HepG2 (cell line): ENCODE measurements around the gene RCAN2. TPM values are rescaled to one million over a fixed set of nuclear protein-coding genes. Genes with fewer than 3 reads are reported as not detected.

Experiments
- ATAC-seq: fragments of 200-7000 bp; cut with Tn5 transposase; 3 replicates; pipeline ENCODE4 v1.9.1; 2020; ENCODE audit warnings: mild to moderate bottlenecking, moderate library complexity
- BruUV-seq: library from RNA; stranded (reverse); fragments of 400-500 nt; replicated peaks from 2 replicates; lab custom pipeline; 2021; lab: Mats Ljungman, UMichigan
- CTCF ChIA-PET: fragments of 300-600 bp; formaldehyde crosslinking; extraction: SDS; loops from one replicate; lab custom pipeline; 2021; ENCODE audit warnings: low total read pairs, inconsistent platforms, low intra/inter-chr PET ratio; lab: Yijun Ruan, JAX
- POLR2A ChIA-PET: fragments of 350-600 bp; sonication (Branson Sonifier 250); formaldehyde crosslinking; loops from one replicate; lab custom pipeline; 2020; ENCODE audit warnings: antibody characterized with exemption, inconsistent platforms; lab: Yijun Ruan, JAX
- DNase-seq: peaks from one replicate; pipeline ENCODE4 v3.0.0-alpha.2; 2015; ENCODE audit warnings: low spot score
- FAIRE-seq: peaks from 3 replicates; lab custom pipeline; 2011; peaks lifted over from hg19 to GRCh38; lab: Jason Lieb, UNC
- H2AFZ ChIP-seq: one replicate; pipeline ENCODE4 v1.6.1; 2011; ENCODE audit warnings: low read length, inconsistent platforms
- H3K27ac ChIP-seq: fragments of 300-600 bp; 3 replicates; pipeline ENCODE4 v1.8.0; 2011; ENCODE audit warnings: mixed run types, mild to moderate bottlenecking, mixed read lengths, low read length, inconsistent platforms; ENCODE audit not compliant: insufficient read depth; ENCODE audit errors: extremely low read length
- H3K27me3 ChIP-seq, 2 experiments: fragments of 200-600 bp in 1 of 2; 2 replicates in 1 of 2; 3 replicates in 1 of 2; pipeline versions ENCODE4 v1.6.0 to v1.8.0; 2011; ENCODE audit warnings: low read length in 2 of 2, mild to moderate bottlenecking in 2 of 2, moderate library complexity in 2 of 2, inconsistent platforms in 1 of 2; ENCODE audit not compliant: insufficient read depth in 2 of 2, control insufficient read depth in 1 of 2
- H3K36me3 ChIP-seq, 2 experiments: fragments of 200-600 bp in 1 of 2; replicated peaks in 1 of 2; 2 replicates in 1 of 2; 3 replicates in 1 of 2; pipeline versions ENCODE4 v1.5.1 to v1.8.0; 2011; ENCODE audit warnings: low read length in 2 of 2, inconsistent platforms in 1 of 2; ENCODE audit not compliant: insufficient read depth in 2 of 2, control insufficient read depth in 1 of 2
- H3K4me1 ChIP-seq: 2 replicates; pipeline ENCODE4 v1.5.1; 2012; ENCODE audit warnings: low read length, inconsistent platforms; ENCODE audit not compliant: insufficient read depth
- H3K4me2 ChIP-seq: 2 replicates; pipeline ENCODE4 v1.6.0; 2011; ENCODE audit warnings: low read depth, low read length, inconsistent platforms
- H3K4me3 ChIP-seq, 3 experiments: fragments of 200-600 bp in 1 of 3; sonication (generic), shearing (Covaris generic) in 1 of 3; replicated peaks in 1 of 3; 2 replicates each; pipeline ENCODE4 v1.5.1; 2011 to 2016; ENCODE audit warnings: low read length in 3 of 3, inconsistent platforms in 2 of 3, low read depth in 2 of 3, mild to moderate bottlenecking in 2 of 3, control low read depth in 1 of 3, mixed read lengths in 1 of 3; ENCODE audit not compliant: insufficient read depth in 1 of 3
- H3K79me2 ChIP-seq: one replicate; pipeline ENCODE4 v1.6.1; 2011; ENCODE audit warnings: low read length, inconsistent platforms; ENCODE audit not compliant: insufficient read depth
- H3K9ac ChIP-seq: 2 replicates; pipeline ENCODE4 v1.6.0; 2011; ENCODE audit warnings: mild to moderate bottlenecking, low read depth, low read length, inconsistent platforms; ENCODE audit not compliant: insufficient read depth
- H3K9me3 ChIP-seq: 2 replicates; pipeline ENCODE4 v1.5.1; 2012; ENCODE audit warnings: mild to moderate bottlenecking, low read length
- H4K20me1 ChIP-seq: 2 replicates; pipeline ENCODE4 v1.6.0; 2011; ENCODE audit warnings: inconsistent platforms, mild to moderate bottlenecking, low read length, moderate library complexity; ENCODE audit not compliant: insufficient read depth
- CBFB ChIP-seq: sonication (generic); formaldehyde crosslinking; IDR thresholded peaks from 2 replicates; pipeline ENCODE4 v1.4.0; 2020; ENCODE audit warnings: missing genetic modification reagents
- DNMT3B ChIP-seq: conservative IDR thresholded peaks from 2 replicates; pipeline ENCODE4 v1.6.1; 2016; ENCODE audit warnings: missing biosample characterization, control low read depth
- GABPA ChIP-seq, 2 experiments: IDR thresholded peaks; 2 replicates each; pipeline ENCODE4 v1.6.1; 2011 to 2016; ENCODE audit warnings: low read depth in 2 of 2, low read length in 1 of 2, missing biosample characterization in 1 of 2, missing genetic modification characterization in 1 of 2
- HOXA3 ChIP-seq: sonication (generic); formaldehyde crosslinking; IDR thresholded peaks from 2 replicates; pipeline ENCODE4 v1.5.0; 2020; ENCODE audit warnings: missing genetic modification reagents
- IRX3 ChIP-seq: sonication (generic); formaldehyde crosslinking; IDR thresholded peaks from 2 replicates; pipeline ENCODE4 v1.8.1; 2023; ENCODE audit warnings: mild to moderate bottlenecking, low read depth, missing genetic modification reagents, borderline replicate concordance
- KLF12 ChIP-seq: sonication (generic); formaldehyde crosslinking; IDR thresholded peaks from 2 replicates; pipeline ENCODE4 v1.4.0; 2020; ENCODE audit warnings: missing genetic modification reagents, borderline replicate concordance
- SCMH1 ChIP-seq: sonication (generic); formaldehyde crosslinking; IDR thresholded peaks from 2 replicates; pipeline ENCODE4 v1.9.0; 2021; ENCODE audit warnings: missing genetic modification reagents, mild to moderate bottlenecking, borderline replicate concordance
- SMARCC2 ChIP-seq: fragments of 450-650 bp; IDR thresholded peaks from 2 replicates; pipeline ENCODE4 v1.6.1; 2017; ENCODE audit warnings: antibody characterized with exemption, mild to moderate bottlenecking
- SP140L ChIP-seq: sonication (generic); formaldehyde crosslinking; IDR thresholded peaks from 2 replicates; pipeline ENCODE4 v1.4.0; 2020; ENCODE audit warnings: missing genetic modification reagents, borderline replicate concordance
- ZNF12 ChIP-seq: sonication (generic); formaldehyde crosslinking; IDR thresholded peaks from 2 replicates; pipeline ENCODE4 v1.5.0; 2020; ENCODE audit warnings: missing genetic modification reagents
- ZNF160 ChIP-seq: sonication (generic); formaldehyde crosslinking; IDR thresholded peaks from 2 replicates; pipeline ENCODE4 v1.8.0; 2022; ENCODE audit warnings: mild to moderate bottlenecking, inconsistent platforms, missing genetic modification reagents
- ZNF282 ChIP-seq: fragments of 450-650 bp; IDR thresholded peaks from 2 replicates; pipeline ENCODE4 v1.6.1; 2018; ENCODE audit not compliant: partially characterized antibody
- ZNF331 ChIP-seq: sonication (generic); formaldehyde crosslinking; IDR thresholded peaks from 2 replicates; pipeline ENCODE4 v1.4.0; 2020; ENCODE audit warnings: missing genetic modification reagents
- ZNF543 ChIP-seq: sonication (generic); formaldehyde crosslinking; IDR thresholded peaks from 2 replicates; pipeline ENCODE4 v1.4.0; 2020; ENCODE audit warnings: mild to moderate bottlenecking, missing genetic modification reagents
- WGBS: methylation state at CpG from one replicate; pipeline ENCODE4 v1.1.6; 2017; ENCODE audit warnings: low lambda C conversion rate; 5-methylcytosine and 5-hydroxymethylcytosine counted together
- in situ Hi-C: cut with HindIII; loops from 2 replicates; pipeline ENCODE4 v1.10.0; 2017; ENCODE audit warnings: low pct_unique_long_range_greater_than_20kb; ENCODE audit not compliant: extremely low pct_ligation_motif_present
- intact Hi-C: fragments of 100-400 bp; cut with micrococcal nuclease; formaldehyde crosslinking; loops from one replicate; pipeline ENCODE4 v1.10.0; 2022; ENCODE audit not compliant: unreplicated experiment
- polyA plus RNA-seq, 8 experiments: library from polyadenylated mRNA; depleted of rRNA in 3 of 8; stranded (reverse) in 7 of 8; unstranded in 1 of 8; fragments of >200 nt; fragmentation: Illumina TruSeq in 4 of 8; extraction: Trizol in 4 of 8; gene quantifications; 2 replicates each; pipeline versions ENCODE4 v1.2.1 to v1.2.3, GENCODE V29; 2011 to 2016; ENCODE audit warnings: low read depth in 4 of 8, missing spikeins in 1 of 8, mixed read lengths in 1 of 8; ENCODE audit not compliant: insufficient read depth in 1 of 8
- total RNA-seq, 5 experiments: library from RNA; depleted of rRNA; stranded (reverse); fragments of >200 nt; fragmentation: Illumina TruSeq; extraction: Trizol; gene quantifications; 2 replicates each; pipeline ENCODE4 v1.2.3, GENCODE V29; 2016; ENCODE audit warnings: low read depth in 1 of 5
- TF ChIP-seq, protein P1 (sequence below): sonication (generic); formaldehyde crosslinking; IDR thresholded peaks from 2 replicates; pipeline ENCODE4 v1.4.0; 2020; ENCODE audit warnings: mild to moderate bottlenecking, missing genetic modification reagents
- TF ChIP-seq, protein P2 (sequence below): sonication (generic); formaldehyde crosslinking; IDR thresholded peaks from 2 replicates; pipeline ENCODE4 v1.4.0; 2020; ENCODE audit warnings: missing genetic modification reagents, borderline replicate concordance

Gene RCAN2
- total and polyA plus RNA-seq, 2 of the 13 experiments (the other 11 are each of a cell fraction or from before 2014, with no cell fraction given) = not detected

DNA sequence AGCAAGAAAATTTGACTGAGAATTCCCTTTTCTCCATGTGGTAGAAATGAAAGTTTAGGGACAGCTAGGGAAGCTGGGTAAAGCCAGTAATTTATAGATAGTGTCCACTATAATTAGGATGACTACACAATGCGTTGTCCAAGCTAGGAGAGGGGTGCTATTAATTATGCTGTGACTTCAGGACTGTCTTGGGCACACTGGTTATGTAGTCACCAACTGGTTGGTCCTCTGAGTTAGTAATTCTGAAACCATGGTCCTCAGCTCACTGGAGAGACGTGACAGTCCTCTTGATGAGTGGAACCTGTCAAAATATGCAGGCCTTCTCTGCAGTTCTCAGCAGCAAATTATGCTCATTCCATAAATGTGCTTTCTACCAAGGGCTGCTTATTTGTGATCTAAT lies 225.9 kb downstream of the RCAN2 start:
- H3K4me1 ChIP-seq = no peaks in the 10 kb centered on the region
- FAIRE-seq = no peak
- no peak overlapping the region for H3K4me3 ChIP-seq
- DNase-seq = no peak
- no peak overlapping the region for H3K27ac ChIP-seq
- no peak overlapping the region for H3K9ac ChIP-seq
- H3K27me3 ChIP-seq = no peaks in the 10 kb centered on the region
- CTCF ChIA-PET = no interaction called here
- no peaks in the 10 kb centered on the region for H3K79me2 ChIP-seq
- ATAC-seq = no peak
- intact Hi-C loops (no loop called here), in situ Hi-C loops (no loop called here)
- H2AFZ ChIP-seq = no peak overlapping the region
- POLR2A ChIA-PET = no interaction called here
- WGBS = 3% methylated on average over 2 of the region's 2 CpGs
- no peaks in the 10 kb centered on the region for H3K36me3 ChIP-seq
- no peak overlapping the region for H3K4me2 ChIP-seq
- no TSS peak for BruUV-seq
- no peaks in the 10 kb centered on the region for H3K9me3 ChIP-seq
- TF ChIP-seq ZNF331 (CRISPR knock-in tag) (no peak), CBFB (CRISPR knock-in tag) (no peak), KLF12 (CRISPR knock-in tag) (no peak), ZNF282 (no peak), HOXA3 (no peak), SP140L (CRISPR knock-in tag) (no peak), ZNF12 (no peak), GABPA (IDR thresholded peaks at IDR 0.05; ENCODE audit: low read depth, low read length) (no peak), GABPA (CRISPR knock-in tag; IDR thresholded peaks at IDR 0.05; ENCODE audit: low read depth) (no peak), ZNF160 (CRISPR knock-in tag) (no peak), ZNF543 (no peak), SMARCC2 (no peak), SCMH1 (CRISPR knock-in tag) (no peak), IRX3 (CRISPR knock-in tag) (no peak), DNMT3B (no peak)
- TF ChIP-seq, protein P1, sequence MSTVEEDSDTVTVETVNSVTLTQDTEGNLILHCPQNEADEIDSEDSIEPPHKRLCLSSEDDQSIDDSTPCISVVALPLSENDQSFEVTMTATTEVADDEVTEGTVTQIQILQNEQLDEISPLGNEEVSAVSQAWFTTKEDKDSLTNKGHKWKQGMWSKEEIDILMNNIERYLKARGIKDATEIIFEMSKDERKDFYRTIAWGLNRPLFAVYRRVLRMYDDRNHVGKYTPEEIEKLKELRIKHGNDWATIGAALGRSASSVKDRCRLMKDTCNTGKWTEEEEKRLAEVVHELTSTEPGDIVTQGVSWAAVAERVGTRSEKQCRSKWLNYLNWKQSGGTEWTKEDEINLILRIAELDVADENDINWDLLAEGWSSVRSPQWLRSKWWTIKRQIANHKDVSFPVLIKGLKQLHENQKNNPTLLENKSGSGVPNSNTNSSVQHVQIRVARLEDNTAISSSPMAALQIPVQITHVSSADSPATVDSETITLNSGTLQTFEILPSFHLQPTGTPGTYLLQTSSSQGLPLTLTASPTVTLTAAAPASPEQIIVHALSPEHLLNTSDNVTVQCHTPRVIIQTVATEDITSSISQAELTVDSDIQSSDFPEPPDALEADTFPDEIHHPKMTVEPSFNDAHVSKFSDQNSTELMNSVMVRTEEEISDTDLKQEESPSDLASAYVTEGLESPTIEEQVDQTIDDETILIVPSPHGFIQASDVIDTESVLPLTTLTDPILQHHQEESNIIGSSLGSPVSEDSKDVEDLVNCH (CRISPR knock-in tag) = no peak
- TF ChIP-seq, protein P2, sequence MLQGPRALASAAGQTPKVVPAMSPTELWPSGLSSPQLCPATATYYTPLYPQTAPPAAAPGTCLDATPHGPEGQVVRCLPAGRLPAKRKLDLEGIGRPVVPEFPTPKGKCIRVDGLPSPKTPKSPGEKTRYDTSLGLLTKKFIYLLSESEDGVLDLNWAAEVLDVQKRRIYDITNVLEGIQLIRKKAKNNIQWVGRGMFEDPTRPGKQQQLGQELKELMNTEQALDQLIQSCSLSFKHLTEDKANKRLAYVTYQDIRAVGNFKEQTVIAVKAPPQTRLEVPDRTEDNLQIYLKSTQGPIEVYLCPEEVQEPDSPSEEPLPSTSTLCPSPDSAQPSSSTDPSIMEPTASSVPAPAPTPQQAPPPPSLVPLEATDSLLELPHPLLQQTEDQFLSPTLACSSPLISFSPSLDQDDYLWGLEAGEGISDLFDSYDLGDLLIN = no peak
- no peaks in the 10 kb centered on the region for H4K20me1 ChIP-seq
